Epithelial cell of alveolus of lung (primary cell): Measurements from ENCODE around the gene CRX. TPM values are rescaled to one million over a fixed set of nuclear protein-coding genes. Genes with fewer than 3 reads are reported as not detected.

ENCODE experiments used
- total RNA-seq: library from RNA; depleted of rRNA; stranded (reverse); fragments of >200 nt; gene quantifications from 2 replicates; pipeline ENCODE4 v1.2.1, GENCODE V29; 2015

Gene CRX
- not detected in 2 replicates for total RNA-seq

GRCh38 chr19:47821460-47822020, at the start of gene CRX:
TSS of gene CRX (plus strand) at chr19:47821937. CDS start at chr19:47834444, 12,507 bp downstream.

GRCh38 chr19:47778049-47778953, 43.4 kb upstream of the CRX start, which contains the start of gene SELENOW:
TSS of gene SELENOW (plus strand) at chr19:47778703. CDS start at chr19:47778786, 83 bp downstream.

GRCh38 chr19:47804451-47804850, 17.3 kb upstream of the CRX start, which contains the start of gene TPRX1:
TSS of gene TPRX1 (minus strand) at chr19:47804551. CDS start at chr19:47804539, 12 bp downstream.

GRCh38 chr19:47858646-47859285, 37.0 kb downstream of the CRX start, which contains the start of gene TPRX2:
TSS of gene TPRX2 (plus strand) at chr19:47859235. CDS start at chr19:47859247, 12 bp downstream.

GRCh38 chr19:47886010-47886559, 64.3 kb downstream of the CRX start, which contains the start of gene SULT2A1:
TSS of gene SULT2A1 (minus strand) at chr19:47886315. CDS start at chr19:47886257, 58 bp downstream.

Other genes with a start within 250 kb of the CRX start
- under 0.01 TPM in 1 of 2 replicates, not detected in the other for gene ZNF541, start 248.8 kb upstream of the CRX start, total RNA-seq
- gene BICRA, start 212.8 kb upstream of the CRX start, total RNA-seq = 3.4 and 10.7 TPM in 2 replicates
- 149 and 307 TPM in 2 replicates for gene EHD2, start 108.5 kb upstream of the CRX start, total RNA-seq
- 208 and 584 TPM in 2 replicates for gene NOP53, start 76.4 kb upstream of the CRX start, total RNA-seq
- gene SELENOW, start 43.2 kb upstream of the CRX start, total RNA-seq = 404 and 583 TPM in 2 replicates
- not detected in 2 replicates for gene TPRX1, start 17.4 kb upstream of the CRX start, total RNA-seq
- gene TPRX2, start 37.3 kb downstream of the CRX start, total RNA-seq = not detected in 2 replicates
- not detected in 2 replicates for gene SULT2A1, start 64.4 kb downstream of the CRX start, total RNA-seq
- not detected in 2 replicates for gene BSPH1, start 170.2 kb downstream of the CRX start, total RNA-seq
- gene ELSPBP1, start 172.7 kb downstream of the CRX start, total RNA-seq = not detected in 2 replicates
- gene CABP5, start 222.1 kb downstream of the CRX start, total RNA-seq = not detected in 2 replicates